ENCODE results near the gene SPEG.

SPEG gene

GRCh38 chr2:219497495-219498279 lies 63.0 kb downstream of the SPEG start:
- DNase-seq (ENCODE audit: low spot score): peak; percentile 82

GRCh38 chr2:219498280-219499057 lies 63.8 kb downstream of the SPEG start, which contains the start of gene GMPPA:
TSS of gene GMPPA (plus strand) at chr2:219498891. CDS start at chr2:219499976, 1,085 bp downstream.
- peak; percentile 97 for DNase-seq (ENCODE audit: low spot score)

- DNase-seq (ENCODE audit: low spot score): no peak
Measured at GRCh38 chr2:219499058-219499307, 64.3 kb downstream of the SPEG start.

DNA sequence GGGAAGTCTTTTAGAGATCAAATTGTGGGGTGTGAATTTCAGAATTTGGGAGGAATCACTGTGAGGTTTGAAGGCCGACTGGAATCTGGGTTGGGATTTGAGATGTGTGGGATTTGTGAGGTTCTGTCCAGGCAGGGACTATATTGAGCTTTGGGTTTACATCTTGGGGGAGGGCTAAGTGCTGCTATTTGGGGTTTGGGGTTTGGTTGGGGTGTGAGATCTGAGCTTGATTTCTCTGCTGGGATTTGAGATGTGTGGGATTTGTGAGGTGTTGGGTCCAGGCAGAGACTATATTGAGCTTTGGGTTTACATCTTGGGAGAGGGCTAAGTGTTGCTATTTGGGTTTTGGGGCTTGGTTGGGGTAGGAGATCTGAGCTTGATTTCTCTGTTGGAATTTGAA lies 64.9 kb downstream of the SPEG start:
- no peak for DNase-seq (ENCODE audit: low spot score)

GRCh38 chr2:219500135-219500534 lies 65.5 kb downstream of the SPEG start:
- no peak for DNase-seq (ENCODE audit: low spot score)

DNA sequence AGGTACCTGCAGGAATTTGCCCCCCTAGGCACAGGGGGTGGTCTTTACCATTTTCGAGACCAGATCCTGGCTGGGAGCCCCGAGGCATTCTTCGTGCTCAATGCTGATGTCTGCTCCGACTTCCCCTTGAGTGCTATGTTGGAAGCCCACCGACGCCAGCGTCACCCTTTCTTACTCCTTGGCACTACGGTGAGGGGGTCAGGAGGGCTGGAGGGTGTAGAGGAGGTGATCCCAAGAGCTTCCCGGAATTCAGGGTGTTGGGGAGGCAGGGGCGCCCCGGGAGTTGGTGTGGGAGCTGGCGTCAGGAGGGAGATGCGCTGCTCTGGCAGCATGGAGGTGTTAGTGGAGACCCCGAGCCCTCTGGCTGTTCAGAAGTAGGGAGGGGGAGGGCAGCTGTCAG lies 67.2 kb downstream of the SPEG start:
- DNase-seq (ENCODE audit: low spot score): no peak

DNA sequence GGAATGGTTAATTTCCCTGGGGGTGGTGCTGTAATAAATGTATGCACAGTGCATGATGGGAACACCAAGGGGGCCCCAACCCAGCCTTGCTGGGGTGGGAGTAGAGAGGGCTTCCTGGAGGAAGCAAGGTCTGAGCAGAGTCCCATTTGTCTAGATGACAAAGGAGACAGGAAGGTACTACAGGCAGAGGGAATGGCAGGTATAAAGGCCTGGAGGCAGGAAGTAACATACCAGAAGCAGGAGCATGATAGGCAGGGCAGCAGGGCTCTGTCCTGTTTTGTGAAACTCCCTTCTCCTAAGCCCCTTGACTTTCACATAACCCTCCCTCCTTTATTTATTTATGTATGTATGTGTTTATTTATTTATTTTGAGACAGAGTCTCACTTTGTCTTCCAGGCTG lies 68.0 kb downstream of the SPEG start:
- DNase-seq (ENCODE audit: low spot score): no peak

- no peak for DNase-seq (ENCODE audit: low spot score)
Measured at GRCh38 chr2:219505585-219505984, 70.9 kb downstream of the SPEG start.

DNA sequence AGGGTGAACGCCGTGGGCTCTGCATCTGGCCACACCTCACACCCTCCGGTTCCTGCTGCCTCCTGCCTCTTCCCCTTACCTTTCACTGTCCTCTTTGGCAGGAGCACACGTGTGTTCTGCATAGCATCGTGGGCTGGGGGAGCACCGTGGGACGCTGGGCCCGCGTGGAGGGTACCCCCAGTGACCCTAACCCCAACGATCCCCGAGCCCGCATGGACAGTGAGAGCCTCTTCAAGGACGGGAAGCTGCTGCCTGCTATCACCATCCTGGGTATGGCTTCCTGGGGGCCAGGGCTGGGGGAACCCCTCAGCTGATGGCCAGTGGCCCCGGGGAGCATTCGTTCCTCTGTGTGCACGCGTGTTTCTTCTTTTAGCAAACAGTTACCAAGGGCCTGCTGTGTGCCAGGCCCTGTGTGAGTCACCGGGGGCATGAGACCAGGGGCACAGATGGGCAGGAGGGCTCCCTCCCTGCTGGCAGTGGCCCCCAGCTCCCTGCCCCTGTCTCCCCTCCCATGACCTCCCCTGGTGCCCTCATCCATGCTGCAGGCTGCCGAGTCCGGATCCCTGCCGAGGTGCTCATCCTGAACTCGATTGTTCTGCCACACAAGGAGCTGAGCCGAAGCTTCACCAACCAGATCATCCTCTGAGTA lies 71.6 kb downstream of the SPEG start:
- DNase-seq (ENCODE audit: low spot score): no peak

- no peak for DNase-seq (ENCODE audit: low spot score)
Measured at GRCh38 chr2:219506802-219507526, 72.3 kb downstream of the SPEG start.

GRCh38 chr2:219507581-219508443 lies 73.2 kb downstream of the SPEG start:
- no peak for DNase-seq (ENCODE audit: low spot score)

DNA sequence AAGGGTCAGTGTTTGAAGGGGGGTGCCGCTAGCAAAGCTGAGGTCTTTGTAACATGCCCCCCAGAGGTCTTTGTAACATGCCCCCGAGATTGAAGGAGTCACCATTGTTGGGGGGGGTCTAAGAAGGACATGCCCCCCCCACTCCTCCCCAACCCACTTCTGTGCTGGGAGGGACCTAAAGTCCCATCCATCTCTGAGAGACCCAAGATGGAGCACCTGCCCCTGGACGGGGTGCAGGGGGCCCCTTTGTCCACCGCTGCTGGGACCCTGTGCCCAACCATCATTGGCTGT lies 73.7 kb downstream of the SPEG start:
- no peak for DNase-seq (ENCODE audit: low spot score)

DNA sequence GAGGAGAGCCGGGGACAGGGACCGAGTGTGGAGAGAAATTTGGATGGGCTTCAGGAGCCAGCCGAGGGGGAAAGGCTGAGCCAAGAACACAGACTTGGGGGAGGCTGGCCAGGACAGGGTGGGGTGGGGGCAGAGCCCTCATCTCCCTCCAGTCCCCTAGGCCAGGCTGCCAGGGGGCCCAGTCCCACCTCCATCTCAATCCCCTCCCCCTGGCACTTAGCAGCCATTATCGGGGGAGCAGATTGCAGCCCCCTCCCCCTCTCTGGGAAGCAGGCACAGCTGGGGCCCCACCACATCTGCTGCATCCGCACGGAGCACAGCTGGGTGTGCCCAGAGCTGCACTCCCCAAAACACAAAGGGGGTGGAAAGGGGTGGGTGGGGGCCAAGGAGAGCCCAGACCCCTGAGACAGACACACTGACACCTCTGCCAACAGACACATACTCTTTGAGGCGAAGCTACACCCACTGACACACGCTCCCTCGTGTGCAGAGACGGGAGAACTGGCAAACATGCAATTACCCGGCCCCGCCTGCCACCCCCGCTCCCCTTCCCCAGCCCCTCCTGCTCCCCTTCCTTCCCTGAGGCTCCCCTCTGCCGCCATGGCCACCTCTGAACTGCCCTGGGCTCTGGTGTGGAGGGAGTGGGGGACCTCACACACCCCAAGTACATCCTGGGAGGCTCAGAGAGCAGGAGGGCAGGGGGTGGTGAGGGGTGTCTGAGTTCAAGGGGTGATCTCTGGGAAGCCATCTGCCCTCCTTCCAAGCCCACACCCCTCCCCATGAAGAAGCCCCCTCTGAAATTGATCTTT lies 74.5 kb downstream of the SPEG start:
- DNase-seq (ENCODE audit: low spot score): no peak

- DNase-seq (ENCODE audit: low spot score): peak; percentile 79
Measured at GRCh38 chr2:219509780-219510511, 75.3 kb downstream of the SPEG start.

DNA sequence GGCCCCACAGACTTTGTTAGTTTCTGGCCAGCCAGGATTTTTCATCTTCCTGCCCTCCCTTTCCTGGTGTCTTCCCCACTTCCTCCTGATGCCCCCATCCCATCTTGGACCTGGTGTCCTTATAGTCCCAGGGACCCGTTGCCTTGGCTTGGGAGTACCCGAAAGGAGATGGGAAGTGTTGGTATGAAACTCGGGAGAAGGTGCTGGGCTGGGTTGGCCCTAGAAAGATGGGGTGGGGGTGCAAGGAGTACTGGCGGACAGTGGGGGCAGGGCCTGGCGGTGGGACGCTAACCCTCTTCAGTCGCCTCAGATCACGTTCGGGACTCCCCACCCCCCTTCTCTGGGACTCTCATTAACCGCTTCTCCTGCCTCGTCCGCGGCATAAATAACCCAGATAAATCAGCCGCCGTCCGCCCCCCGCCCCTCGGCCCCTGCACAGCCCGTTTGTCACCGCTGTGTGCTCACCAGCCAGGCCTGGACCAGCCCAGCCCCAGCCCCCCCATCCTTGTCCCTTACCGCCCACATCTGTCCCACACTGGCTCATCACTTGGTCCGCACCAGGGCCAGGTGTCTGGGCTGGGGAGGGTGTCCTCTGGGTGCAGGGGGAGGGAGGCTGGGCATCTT lies 76.0 kb downstream of the SPEG start:
- no peak for DNase-seq (ENCODE audit: low spot score)

DNA sequence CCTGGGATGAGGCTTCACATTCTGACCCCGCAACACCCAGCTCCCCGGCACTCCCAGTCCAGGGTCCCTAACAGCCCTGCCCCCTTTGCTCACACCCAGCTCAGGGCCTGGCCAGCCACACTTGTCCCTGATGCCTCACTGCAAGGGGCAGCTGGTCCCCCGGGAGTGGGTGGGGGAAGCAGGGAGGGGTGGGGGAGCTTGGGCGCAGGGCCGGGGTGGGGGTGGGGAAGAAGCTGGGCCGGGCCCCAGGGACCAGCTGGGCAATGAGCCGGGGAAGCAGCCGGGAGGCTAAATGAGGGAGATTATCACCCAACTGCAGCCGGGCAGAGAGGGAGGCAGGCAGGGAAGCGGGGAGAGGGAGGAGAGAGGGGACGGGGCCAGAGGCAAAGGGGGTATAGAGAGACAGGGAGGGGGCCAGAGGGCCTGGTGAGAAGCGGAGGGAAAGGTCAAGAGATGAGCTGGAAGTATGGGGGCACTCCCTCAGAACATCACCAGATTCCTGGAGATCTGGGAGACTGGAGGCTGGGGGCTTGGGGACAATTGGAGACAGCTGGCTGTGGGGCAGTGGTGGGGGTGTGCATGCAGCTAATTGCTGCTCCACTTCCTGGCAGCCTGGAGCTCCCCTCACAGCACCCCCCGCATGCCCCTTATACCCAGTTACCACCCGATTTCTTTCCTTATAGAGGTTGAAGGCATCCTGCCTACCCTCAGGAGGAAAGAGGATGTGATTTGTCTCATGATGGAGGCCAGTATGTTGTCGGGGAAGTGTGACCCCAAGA lies 77.1 kb downstream of the SPEG start:
- DNase-seq (ENCODE audit: low spot score): no peak

- no peak for DNase-seq (ENCODE audit: low spot score)
Measured at GRCh38 chr2:219512524-219513216, 78.0 kb downstream of the SPEG start.

GRCh38 chr2:219513787-219514186 lies 79.1 kb downstream of the SPEG start:
- no peak for DNase-seq (ENCODE audit: low spot score)
